A673 (cell line): ENCODE results near the gene ERGIC2.

ENCODE experiments used
- CTCF ChIP-seq: fragments of 300-800, 200-600 bp; sonication (generic); conservative IDR thresholded peaks from 2 replicates; pipeline ENCODE4 v1.5.1; 2017; ENCODE audit warnings: low read depth, mild to moderate bottlenecking, antibody characterized with exemption, low read length, moderate library complexity, mixed read lengths
- EZH2 ChIP-seq: fragments of 200-600 bp; sonication (generic); IDR thresholded peaks from 2 replicates; pipeline ENCODE4 v1.6.1; 2017; ENCODE audit warnings: borderline replicate concordance, low read depth, mild to moderate bottlenecking, mixed read lengths, antibody characterized with exemption, low read length; ENCODE audit not compliant: poor library complexity, severe bottlenecking

DNA sequence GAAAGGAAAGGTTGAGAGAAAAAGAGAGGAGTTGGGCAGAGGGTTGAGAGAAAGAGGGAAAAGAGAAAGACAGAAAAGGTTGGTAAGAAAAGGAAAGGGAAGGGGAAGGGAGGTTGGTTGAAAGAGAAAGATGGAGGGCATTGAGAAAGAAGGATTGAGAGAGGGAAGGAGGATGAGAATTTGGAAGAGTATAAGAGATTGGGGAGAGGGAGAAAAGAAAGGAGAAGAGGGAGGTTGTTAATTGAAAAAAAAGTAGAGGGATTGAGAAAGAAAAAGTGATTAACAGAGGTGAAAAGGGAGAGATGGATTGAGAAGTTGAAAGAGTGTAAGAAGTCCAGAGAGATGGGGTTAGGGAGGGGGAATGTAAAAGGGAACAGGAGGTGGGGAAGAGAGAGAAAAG lies 21.5 kb upstream of the ERGIC2 start:
- TF ChIP-seq CTCF (no peak), EZH2 (no peak)
